HepG2 (cell line): ENCODE measurements around the gene RPGRIP1. TPM values are rescaled to one million over a fixed set of nuclear protein-coding genes. Genes with fewer than 3 reads are reported as not detected.

Experiments
- BORCS8-MEF2B ChIP-seq: sonication (generic); formaldehyde crosslinking; IDR thresholded peaks from 2 replicates; pipeline ENCODE4 v1.8.0; 2022; ENCODE audit warnings: mild to moderate bottlenecking, missing genetic modification reagents
- CREB1 ChIP-seq, 2 experiments: fragments of 450-650 bp in 1 of 2; IDR thresholded peaks; 2 replicates each; pipeline ENCODE4 v1.6.1; 2016 to 2017; ENCODE audit warnings: control low read depth in 1 of 2, mild to moderate bottlenecking in 1 of 2, missing compliant biosample characterization in 1 of 2, missing genetic modification characterization in 1 of 2
- DBP ChIP-seq: sonication (generic); formaldehyde crosslinking; IDR thresholded peaks from 2 replicates; pipeline ENCODE4 v1.4.0; 2020; ENCODE audit warnings: missing genetic modification reagents; ENCODE audit errors: not compliant biosample characterization
- FLYWCH1 ChIP-seq: sonication (generic); formaldehyde crosslinking; IDR thresholded peaks from 2 replicates; pipeline ENCODE4 v1.8.1; 2023; ENCODE audit warnings: mild to moderate bottlenecking, missing genetic modification reagents
- JUN ChIP-seq: sonication (generic); formaldehyde crosslinking; IDR thresholded peaks from 2 replicates; pipeline ENCODE4 v1.4.0; 2020; ENCODE audit warnings: mild to moderate bottlenecking, missing genetic modification reagents
- KLF13 ChIP-seq: sonication (generic); formaldehyde crosslinking; IDR thresholded peaks from 2 replicates; pipeline ENCODE4 v1.4.0; 2020; ENCODE audit warnings: mild to moderate bottlenecking, missing genetic modification reagents
- MED8 ChIP-seq: sonication (generic); formaldehyde crosslinking; IDR thresholded peaks from 2 replicates; pipeline ENCODE4 v1.8.1; 2023; ENCODE audit warnings: mild to moderate bottlenecking, missing genetic modification reagents; ENCODE audit not compliant: insufficient replicate concordance
- NFE2 ChIP-seq: sonication (generic); formaldehyde crosslinking; IDR thresholded peaks from 2 replicates; pipeline ENCODE4 v1.4.0; 2020; ENCODE audit warnings: missing genetic modification reagents
- PCBP1 ChIP-seq: fragments of 200-400 bp; formaldehyde crosslinking; IDR thresholded peaks from 2 replicates; pipeline ENCODE4 v1.6.1; 2017; ENCODE audit warnings: mild to moderate bottlenecking, low read depth, low read length, borderline replicate concordance
- TSC22D2 ChIP-seq: sonication (generic); formaldehyde crosslinking; IDR thresholded peaks from 2 replicates; pipeline ENCODE4 v1.5.1; 2020; ENCODE audit warnings: missing genetic modification reagents, mild to moderate bottlenecking, borderline replicate concordance
- ZNF292 ChIP-seq: sonication (generic); formaldehyde crosslinking; IDR thresholded peaks from 2 replicates; pipeline ENCODE4 v1.8.1; 2022; ENCODE audit warnings: mild to moderate bottlenecking, low read depth, missing genetic modification reagents, borderline replicate concordance
- ZNF597 ChIP-seq: sonication (generic); formaldehyde crosslinking; IDR thresholded peaks from 2 replicates; pipeline ENCODE4 v1.5.0; 2020; ENCODE audit warnings: missing genetic modification reagents
- ZNF839 ChIP-seq: sonication (generic); formaldehyde crosslinking; IDR thresholded peaks from 2 replicates; pipeline ENCODE4 v1.4.0; 2020; ENCODE audit warnings: missing genetic modification reagents, mild to moderate bottlenecking, borderline replicate concordance
- ZNF878 ChIP-seq: sonication (generic); formaldehyde crosslinking; IDR thresholded peaks from 2 replicates; pipeline ENCODE4 v1.8.1; 2023; ENCODE audit warnings: mild to moderate bottlenecking, missing genetic modification reagents, moderate library complexity
- polyA plus RNA-seq, 8 experiments: library from polyadenylated mRNA; depleted of rRNA in 3 of 8; stranded (reverse) in 7 of 8; unstranded in 1 of 8; fragments of >200 nt; fragmentation: Illumina TruSeq in 4 of 8; extraction: Trizol in 4 of 8; gene quantifications; 2 replicates each; pipeline versions ENCODE4 v1.2.1 to v1.2.3, GENCODE V29; 2011 to 2016; ENCODE audit warnings: low read depth in 4 of 8, missing spikeins in 1 of 8, mixed read lengths in 1 of 8; ENCODE audit not compliant: insufficient read depth in 1 of 8
- total RNA-seq, 5 experiments: library from RNA; depleted of rRNA; stranded (reverse); fragments of >200 nt; fragmentation: Illumina TruSeq; extraction: Trizol; gene quantifications; 2 replicates each; pipeline ENCODE4 v1.2.3, GENCODE V29; 2016; ENCODE audit warnings: low read depth in 1 of 5
- TF ChIP-seq, protein P1 (sequence below): sonication (generic); formaldehyde crosslinking; IDR thresholded peaks from 2 replicates; pipeline ENCODE4 v1.4.0; 2020; ENCODE audit warnings: missing genetic modification reagents

RPGRIP1 gene
- total and polyA plus RNA-seq, 2 of the 13 experiments (the other 11 are each of a cell fraction or from before 2014, with no cell fraction given) = 0.13 to 1.1 TPM

- TF ChIP-seq DBP (CRISPR knock-in tag) (no peak), ZNF292 (CRISPR knock-in tag) (no peak), ZNF878 (0 out of 2 replicates have a peak, but pooled peaks have one; percentile 36), PCBP1 (no peak), ZNF839 (CRISPR knock-in tag) (no peak), KLF13 (CRISPR knock-in tag) (no peak), BORCS8-MEF2B (no peak), ZNF597 (no peak), CREB1 (IDR thresholded peaks at IDR 0.05) (0 out of 2 replicates have a peak, but pooled peaks have one; percentile 2), CREB1 (CRISPR knock-in tag; IDR thresholded peaks at IDR 0.05) (no peak), MED8 (CRISPR knock-in tag) (peak; percentile 53), NFE2 (no peak), FLYWCH1 (CRISPR knock-in tag) (no peak), JUN (CRISPR knock-in tag) (no peak), TSC22D2 (no peak)
- TF ChIP-seq, protein P1, sequence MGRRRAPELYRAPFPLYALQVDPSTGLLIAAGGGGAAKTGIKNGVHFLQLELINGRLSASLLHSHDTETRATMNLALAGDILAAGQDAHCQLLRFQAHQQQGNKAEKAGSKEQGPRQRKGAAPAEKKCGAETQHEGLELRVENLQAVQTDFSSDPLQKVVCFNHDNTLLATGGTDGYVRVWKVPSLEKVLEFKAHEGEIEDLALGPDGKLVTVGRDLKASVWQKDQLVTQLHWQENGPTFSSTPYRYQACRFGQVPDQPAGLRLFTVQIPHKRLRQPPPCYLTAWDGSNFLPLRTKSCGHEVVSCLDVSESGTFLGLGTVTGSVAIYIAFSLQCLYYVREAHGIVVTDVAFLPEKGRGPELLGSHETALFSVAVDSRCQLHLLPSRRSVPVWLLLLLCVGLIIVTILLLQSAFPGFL (CRISPR knock-in tag) = no peak
These were observed 23.1 kb upstream of the RPGRIP1 start (continued) for GRCh38 chr14:21256539-21257393.
